ENCODE results near the gene CD200. TPM values are rescaled to one million over a fixed set of nuclear protein-coding genes. Genes with fewer than 3 reads are reported as not detected.

Gene CD200
- total and polyA plus RNA-seq, 9 of the 15 experiments (the other 6 are each of a cell fraction or from before 2014, with no cell fraction given) = 0.13 TPM; not detected in 8

DNA sequence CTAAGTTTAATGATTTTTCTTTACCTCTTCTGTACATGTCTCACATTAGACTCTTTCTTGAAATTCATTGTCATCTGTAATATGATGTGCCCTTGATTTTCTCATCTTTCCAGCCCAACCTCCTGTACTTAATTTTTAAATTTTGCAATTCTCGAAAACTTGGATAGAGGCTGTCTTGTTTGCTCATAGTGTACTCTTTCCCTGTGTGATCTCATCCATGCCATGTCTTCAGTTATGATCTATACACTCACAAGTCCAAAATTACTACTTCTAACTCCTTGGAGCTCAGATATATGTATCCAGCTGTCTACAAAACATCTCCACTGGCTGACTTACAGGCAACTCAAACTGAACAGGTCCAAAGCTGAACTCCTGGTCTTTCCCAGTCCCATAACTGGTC lies 42.2 kb downstream of the CD200 start (continued):
- TF ChIP-seq, protein P1, sequence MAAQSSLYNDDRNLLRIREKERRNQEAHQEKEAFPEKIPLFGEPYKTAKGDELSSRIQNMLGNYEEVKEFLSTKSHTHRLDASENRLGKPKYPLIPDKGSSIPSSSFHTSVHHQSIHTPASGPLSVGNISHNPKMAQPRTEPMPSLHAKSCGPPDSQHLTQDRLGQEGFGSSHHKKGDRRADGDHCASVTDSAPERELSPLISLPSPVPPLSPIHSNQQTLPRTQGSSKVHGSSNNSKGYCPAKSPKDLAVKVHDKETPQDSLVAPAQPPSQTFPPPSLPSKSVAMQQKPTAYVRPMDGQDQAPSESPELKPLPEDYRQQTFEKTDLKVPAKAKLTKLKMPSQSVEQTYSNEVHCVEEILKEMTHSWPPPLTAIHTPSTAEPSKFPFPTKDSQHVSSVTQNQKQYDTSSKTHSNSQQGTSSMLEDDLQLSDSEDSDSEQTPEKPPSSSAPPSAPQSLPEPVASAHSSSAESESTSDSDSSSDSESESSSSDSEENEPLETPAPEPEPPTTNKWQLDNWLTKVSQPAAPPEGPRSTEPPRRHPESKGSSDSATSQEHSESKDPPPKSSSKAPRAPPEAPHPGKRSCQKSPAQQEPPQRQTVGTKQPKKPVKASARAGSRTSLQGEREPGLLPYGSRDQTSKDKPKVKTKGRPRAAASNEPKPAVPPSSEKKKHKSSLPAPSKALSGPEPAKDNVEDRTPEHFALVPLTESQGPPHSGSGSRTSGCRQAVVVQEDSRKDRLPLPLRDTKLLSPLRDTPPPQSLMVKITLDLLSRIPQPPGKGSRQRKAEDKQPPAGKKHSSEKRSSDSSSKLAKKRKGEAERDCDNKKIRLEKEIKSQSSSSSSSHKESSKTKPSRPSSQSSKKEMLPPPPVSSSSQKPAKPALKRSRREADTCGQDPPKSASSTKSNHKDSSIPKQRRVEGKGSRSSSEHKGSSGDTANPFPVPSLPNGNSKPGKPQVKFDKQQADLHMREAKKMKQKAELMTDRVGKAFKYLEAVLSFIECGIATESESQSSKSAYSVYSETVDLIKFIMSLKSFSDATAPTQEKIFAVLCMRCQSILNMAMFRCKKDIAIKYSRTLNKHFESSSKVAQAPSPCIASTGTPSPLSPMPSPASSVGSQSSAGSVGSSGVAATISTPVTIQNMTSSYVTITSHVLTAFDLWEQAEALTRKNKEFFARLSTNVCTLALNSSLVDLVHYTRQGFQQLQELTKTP (IDR thresholded peaks at IDR 0.05; ENCODE audit: low read depth in 1 of 2, partially characterized antibody in 2 of 2) = no peak
- TF ChIP-seq, protein P2, sequence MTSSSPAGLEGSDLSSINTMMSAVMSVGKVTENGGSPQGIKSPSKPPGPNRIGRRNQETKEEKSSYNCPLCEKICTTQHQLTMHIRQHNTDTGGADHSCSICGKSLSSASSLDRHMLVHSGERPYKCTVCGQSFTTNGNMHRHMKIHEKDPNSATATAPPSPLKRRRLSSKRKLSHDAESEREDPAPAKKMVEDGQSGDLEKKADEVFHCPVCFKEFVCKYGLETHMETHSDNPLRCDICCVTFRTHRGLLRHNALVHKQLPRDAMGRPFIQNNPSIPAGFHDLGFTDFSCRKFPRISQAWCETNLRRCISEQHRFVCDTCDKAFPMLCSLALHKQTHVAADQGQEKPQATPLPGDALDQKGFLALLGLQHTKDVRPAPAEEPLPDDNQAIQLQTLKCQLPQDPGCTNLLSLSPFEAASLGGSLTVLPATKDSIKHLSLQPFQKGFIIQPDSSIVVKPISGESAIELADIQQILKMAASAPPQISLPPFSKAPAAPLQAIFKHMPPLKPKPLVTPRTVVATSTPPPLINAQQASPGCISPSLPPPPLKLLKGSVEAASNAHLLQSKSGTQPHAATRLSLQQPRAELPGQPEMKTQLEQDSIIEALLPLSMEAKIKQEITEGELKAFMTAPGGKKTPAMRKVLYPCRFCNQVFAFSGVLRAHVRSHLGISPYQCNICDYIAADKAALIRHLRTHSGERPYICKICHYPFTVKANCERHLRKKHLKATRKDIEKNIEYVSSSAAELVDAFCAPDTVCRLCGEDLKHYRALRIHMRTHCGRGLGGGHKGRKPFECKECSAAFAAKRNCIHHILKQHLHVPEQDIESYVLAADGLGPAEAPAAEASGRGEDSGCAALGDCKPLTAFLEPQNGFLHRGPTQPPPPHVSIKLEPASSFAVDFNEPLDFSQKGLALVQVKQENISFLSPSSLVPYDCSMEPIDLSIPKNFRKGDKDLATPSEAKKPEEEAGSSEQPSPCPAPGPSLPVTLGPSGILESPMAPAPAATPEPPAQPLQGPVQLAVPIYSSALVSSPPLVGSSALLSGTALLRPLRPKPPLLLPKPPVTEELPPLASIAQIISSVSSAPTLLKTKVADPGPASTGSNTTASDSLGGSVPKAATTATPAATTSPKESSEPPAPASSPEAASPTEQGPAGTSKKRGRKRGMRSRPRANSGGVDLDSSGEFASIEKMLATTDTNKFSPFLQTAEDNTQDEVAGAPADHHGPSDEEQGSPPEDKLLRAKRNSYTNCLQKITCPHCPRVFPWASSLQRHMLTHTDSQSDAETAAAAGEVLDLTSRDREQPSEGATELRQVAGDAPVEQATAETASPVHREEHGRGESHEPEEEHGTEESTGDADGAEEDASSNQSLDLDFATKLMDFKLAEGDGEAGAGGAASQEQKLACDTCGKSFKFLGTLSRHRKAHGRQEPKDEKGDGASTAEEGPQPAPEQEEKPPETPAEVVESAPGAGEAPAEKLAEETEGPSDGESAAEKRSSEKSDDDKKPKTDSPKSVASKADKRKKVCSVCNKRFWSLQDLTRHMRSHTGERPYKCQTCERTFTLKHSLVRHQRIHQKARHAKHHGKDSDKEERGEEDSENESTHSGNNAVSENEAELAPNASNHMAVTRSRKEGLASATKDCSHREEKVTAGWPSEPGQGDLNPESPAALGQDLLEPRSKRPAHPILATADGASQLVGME (CRISPR knock-in tag; IDR thresholded peaks at IDR 0.05) = no peak
- TF ChIP-seq ZKSCAN8 (CRISPR knock-in tag; IDR thresholded peaks at IDR 0.05) (no peak), HSF4 (CRISPR knock-in tag; IDR thresholded peaks at IDR 0.05; ENCODE audit: borderline replicate concordance) (no peak), KLF10 (CRISPR knock-in tag; IDR thresholded peaks at IDR 0.05) (no peak)

Data from K562 (cell line).